GM19351 (cell line): ENCODE data around the gene QARS1.
A peak's percentile ranks its signal among the peaks of the same experiment; 100 is the strongest.

ENCODE experiments used
- ATAC-seq: cut with Tn5 transposase; IDR thresholded peaks from one replicate; pipeline ENCODE4 v1.9.1; 2021; ENCODE audit warnings: mild to moderate bottlenecking, moderate library complexity; ENCODE audit not compliant: unreplicated experiment

Gene QARS1

DNA sequence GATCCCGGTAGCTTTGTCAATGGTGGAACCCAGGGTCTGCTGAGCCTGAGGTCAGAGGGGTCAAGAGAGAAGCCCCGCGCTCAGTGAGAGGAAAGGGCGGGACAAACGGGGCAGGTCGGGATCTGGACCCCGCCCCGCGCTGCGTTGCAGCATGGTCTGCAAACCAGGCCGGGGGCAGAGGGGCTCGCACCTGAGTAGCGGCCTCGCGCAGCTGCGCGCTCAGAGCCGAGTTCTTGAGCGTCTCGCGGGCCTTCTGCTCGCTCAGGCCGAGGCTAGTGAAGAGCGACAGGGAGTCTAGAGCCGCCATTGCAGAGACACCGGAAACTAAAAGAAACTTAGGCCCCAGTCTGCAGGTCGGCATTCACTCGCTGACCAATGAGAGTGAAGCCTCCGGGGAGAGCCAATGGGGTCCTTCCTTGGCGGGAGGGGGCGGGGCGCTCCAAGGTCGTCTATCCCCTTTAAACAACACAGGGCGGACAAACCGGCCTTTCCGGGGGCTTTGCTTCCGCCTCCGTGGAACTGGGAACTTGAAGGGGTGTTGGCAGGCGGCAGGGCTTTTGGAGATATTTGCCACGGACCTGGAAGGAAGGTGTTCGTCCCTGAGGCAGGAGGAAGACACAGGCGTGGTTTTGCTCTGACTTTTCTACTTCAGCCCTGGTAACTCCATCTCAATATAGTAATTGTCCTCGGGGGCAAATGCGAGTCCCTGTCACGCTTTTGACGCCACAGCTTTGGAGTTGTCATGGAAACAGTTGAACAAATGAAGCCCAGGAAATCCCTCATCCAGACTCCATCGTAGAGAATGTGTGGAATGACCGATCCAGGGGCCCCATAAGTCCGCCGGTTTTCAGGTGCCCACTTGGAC is at the start of gene QARS1:
QARS1 (minus strand) TSS at position 331 of the 865 bp plus-strand sequence; CDS start at position 307, 24 bp downstream.
- peak; percentile 91 for ATAC-seq

DNA sequence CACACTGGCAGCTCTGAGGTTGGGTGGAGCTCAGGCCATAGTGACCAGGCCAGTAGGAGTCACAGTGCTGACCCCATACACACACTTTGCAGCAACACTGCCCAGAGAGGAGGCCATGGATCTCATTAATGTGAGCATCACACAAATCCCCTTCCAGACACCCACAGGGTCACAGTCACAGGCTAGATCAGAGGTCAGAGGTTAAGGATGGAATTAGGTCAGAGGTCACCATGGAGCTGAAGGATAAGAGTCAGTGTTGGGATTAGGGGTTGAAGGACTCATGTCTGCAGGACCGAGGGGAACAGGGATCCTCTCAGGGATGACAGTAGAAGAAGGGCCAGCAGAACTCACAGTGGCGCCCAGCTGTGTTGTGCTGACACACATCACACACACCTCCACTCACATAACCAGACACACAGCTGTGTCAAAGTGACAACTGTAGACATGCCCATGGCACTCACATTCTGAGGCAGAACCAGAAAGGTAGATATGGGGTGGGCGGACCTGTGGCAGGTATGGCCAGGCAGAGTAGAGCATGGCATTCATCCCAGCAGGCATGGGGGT is 48.9 kb upstream of the QARS1 start:
- ATAC-seq: no peak

- ATAC-seq: no peak
Measured at GRCh38 chr3:49151610-49152009, 47.1 kb upstream of the QARS1 start.

GRCh38 chr3:49148159-49148558 is 43.6 kb upstream of the QARS1 start:
- no peak for ATAC-seq

DNA sequence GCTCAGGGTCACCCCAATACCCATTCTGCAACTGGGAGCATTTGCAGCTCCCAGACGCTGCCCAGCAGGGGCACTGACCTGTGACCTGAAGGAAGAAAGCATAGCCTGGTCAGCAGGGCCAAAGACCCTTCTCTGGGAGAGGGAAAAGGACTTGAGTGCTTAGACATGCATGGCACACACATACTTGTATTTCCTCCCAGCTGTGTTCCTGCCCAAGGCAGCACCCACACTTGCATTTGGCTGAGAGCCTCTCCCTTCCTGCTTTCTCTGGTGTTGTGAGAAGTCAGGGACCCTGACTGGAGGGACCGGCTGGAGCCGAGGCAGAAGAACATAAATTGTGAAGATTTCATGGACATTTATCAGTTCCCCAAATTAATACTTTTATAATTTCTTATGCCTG is 35.5 kb upstream of the QARS1 start:
- no peak for ATAC-seq

GRCh38 chr3:49135499-49135898 is 30.9 kb upstream of the QARS1 start:
- ATAC-seq: no peak

GRCh38 chr3:49134471-49135265 is 30.1 kb upstream of the QARS1 start:
- no peak for ATAC-seq

- ATAC-seq: no peak
Measured at GRCh38 chr3:49133226-49133951, 28.8 kb upstream of the QARS1 start.

DNA sequence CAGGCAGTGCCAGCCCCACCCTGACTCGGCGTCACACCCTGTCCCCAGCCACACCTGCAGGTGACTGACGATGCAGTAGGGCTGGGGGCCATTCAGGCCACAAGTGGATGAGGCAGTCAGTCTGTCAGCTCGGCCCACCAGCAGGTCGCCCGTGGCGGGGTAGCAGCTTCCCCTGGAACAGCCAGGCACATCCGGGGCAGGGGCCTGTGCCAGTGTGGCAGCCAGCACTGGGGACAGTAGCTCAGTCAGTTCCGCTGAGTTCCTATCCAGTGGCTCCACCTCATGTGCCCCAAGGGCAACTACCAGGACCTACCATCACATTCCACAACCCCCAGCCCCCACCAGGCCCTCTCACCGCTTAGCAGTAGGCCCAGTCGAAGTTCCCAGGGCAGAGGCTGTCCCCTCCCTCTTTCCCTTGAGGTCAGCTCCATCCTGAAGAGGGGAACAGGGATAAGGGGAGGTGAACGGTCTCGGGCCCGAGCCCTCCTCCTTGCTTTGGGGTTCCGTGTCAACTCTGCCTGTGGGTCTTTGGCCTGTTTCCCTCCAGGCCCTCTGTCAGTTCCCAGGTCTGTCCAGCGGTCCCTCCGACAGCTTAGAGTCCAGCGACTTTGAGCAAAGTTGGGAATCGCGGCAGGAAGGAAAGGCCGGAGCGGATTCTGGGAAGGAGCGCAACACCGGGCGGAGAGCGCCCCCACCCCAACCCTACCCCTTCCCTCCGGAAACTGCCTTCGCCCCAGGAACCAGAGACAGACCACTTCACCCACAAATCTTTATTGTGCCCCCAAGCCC is 28.1 kb upstream of the QARS1 start, which contains the start of gene LAMB2:
LAMB2 (minus strand) TSS at position 614 of the 789 bp plus-strand sequence; CDS start at position 431, 183 bp downstream.
- ATAC-seq: no peak

- ATAC-seq: no peak
Measured at GRCh38 chr3:49132073-49132436, 27.5 kb upstream of the QARS1 start.

- ATAC-seq: no peak
Measured at GRCh38 chr3:49131576-49131975, 27.0 kb upstream of the QARS1 start.

DNA sequence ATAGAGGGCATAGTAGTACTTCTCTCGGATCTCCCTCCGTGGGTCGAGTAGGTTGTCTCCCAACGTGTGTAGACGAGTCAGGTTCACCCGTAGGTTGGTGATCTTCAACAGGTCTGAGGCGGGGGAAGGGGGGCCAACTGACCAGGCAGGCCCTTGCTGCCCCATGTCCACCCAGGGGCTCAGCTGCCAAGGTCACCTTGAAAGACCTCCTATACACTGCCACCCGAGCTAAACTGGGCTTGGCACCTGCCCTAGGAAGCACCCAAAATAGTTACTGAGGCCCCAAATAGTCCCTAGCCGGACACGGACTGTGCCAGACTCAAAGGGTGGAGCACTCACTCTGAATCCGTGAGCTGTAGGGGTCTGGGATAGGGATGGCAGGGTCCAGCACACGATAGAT is 26.5 kb upstream of the QARS1 start:
- no peak for ATAC-seq

DNA sequence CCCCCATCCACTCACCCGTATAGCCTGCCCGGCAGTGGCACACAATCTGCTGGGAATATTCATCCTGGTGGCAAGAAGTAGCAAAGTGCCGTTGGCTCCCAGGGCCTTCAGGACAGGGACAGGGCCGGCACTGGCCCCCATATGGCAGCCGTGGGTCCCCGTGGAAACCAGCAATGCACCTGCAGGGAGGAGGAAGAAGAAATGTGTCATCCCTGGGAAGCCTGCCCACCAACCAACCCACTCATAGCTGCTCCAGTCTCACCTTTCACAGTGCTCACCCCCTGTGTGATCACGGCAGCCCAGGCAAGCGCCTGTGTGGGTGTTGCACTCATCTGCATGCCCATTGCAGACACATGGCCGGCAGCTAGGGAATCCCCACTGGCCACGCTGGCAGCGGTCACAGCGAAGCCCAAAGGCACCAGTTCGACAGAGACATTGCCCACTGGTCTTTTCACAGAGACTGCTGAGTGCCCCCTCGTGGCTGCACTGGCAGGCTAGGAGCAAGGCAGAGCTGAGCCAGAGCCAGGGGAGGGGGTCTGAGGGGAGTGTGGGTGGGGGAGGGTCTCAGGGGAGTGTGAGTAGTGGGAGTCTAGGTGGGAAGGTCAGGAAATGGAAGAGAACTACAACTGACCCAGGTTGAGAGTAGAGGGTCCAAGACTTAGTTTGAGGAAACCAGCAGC is 20.6 kb upstream of the QARS1 start:
- no peak for ATAC-seq

DNA sequence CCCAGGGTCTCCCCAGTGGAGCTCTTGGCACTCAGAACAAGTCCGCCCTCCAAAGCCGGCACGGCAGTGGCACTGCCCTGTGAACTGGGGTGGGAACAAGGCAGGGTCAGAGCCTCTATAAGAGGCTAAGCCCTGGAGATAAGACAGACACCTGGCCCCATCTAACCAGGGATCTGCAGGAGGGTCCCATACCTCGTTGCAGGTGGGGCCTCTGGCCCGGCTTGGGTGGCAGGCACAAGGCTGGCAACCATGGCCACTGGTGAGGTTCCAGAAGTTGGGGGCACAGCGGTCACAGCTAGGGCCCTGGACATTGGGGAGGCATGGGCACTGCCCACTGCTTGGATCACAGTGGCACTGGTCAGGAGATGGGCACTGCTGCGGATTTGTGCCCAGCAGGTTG is 19.6 kb upstream of the QARS1 start:
- no peak for ATAC-seq

DNA sequence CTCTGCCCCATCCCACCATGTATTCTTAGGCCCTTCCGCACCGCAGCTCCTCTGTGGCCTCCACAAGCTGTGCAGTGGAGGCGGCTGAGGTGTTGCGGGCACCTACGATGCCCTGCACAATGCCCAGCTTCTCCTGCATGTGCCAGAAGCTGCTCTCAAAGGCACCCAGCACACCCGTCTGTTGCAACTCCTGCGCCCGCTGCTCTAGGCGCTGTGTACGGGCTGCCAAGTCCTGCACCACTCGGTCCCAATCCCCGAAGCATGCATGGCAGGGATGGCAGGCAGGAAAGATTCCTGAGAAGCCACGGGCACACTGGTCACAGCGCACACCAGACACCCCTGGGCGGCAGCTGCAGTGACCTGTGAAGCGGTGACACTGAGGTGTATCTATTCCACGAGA is 19.1 kb upstream of the QARS1 start:
- ATAC-seq: no peak

DNA sequence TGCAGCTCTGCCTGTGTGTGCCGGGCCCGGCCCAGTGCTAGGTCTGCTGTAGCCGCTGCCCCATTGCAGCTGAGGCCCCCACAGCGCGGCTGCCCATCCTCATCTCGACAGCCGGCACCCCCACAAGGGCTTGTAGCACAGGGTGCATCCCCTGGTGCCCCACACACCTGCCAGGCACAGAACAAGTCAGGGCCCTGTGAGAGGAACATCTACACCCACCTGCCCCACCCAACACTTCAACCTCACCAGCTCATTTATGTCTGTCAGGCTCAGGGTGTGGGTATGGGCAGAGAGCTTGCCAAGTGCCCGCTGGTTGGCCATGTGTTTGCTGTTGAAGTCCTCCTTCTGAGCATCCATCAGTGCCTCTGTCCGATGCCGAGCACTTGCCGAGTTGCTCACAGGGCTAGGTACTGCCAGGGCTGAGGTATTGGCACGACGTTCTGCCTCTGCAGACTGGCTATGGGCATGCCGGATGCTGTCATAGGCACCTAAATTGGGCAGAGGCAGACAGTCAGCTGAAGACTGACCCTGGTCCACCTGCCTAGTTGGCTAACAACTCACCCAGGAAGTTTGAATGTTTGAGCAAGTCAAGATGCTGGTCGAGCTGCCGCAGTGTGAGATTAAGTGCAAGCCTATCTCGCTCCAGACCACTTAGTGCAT is 18.5 kb upstream of the QARS1 start:
- no peak for ATAC-seq

GRCh38 chr3:49122451-49122850 is 17.9 kb upstream of the QARS1 start:
- no peak for ATAC-seq

DNA sequence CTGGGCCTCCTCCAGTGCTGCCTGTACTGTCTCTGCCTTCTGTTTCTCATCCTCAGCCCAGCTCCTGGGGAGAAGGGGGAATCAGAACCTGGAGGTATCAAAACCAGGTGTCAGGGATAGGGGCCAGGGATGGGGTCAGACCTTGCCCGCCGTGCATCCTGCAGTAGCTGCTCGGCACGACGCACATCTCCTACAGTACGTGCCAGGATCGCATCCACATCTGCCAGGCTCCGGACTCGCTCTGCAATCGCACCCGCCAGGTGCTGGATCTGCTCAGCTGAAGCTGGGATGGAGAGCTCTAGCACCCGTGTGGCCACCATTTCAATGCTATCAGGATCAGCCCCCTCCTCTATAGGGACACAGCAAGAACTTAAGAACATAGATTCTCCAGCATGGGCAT is 17.5 kb upstream of the QARS1 start:
- no peak for ATAC-seq

GRCh38 chr3:49121132-49121736 is 16.7 kb upstream of the QARS1 start:
- ATAC-seq: peak; percentile 14
